22Rv1 (cell line): ENCODE results near the gene IL17RD.

Source experiments
- CTCF ChIP-seq: fragments of 450-650 bp; IDR thresholded peaks from 2 replicates; pipeline ENCODE4 v1.5.1; 2017; ENCODE audit warnings: mild to moderate bottlenecking
- ZFX ChIP-seq: fragments of 450-650 bp; IDR thresholded peaks from 2 replicates; pipeline ENCODE4 v1.6.1; 2017; ENCODE audit warnings: antibody characterized with exemption, borderline replicate concordance

- TF ChIP-seq CTCF (no peak), ZFX (no peak)
Measured at GRCh38 chr3:57144952-57145351, 20.2 kb downstream of the IL17RD start.
